Measurements from ENCODE around the gene GLCCI1.

GLCCI1 gene

DNA sequence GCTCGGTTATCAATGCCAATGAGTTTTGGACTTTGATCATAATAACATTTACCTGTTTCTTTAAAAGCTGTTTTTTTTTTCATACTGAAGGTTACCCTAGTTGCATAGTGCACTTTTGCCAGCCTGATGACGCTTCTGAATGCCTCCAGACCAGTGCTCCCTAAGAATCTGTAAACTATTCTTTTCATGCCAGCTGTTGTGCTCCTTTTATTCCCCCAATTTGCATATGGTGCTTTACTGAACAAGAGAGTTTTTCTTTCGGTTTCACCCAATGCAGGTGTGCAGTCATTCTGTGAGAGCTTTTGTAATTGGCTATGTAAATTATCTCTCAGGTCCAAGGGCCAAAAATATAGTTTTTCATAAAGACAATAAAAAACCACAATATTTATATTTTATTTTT, 48.1 kb upstream of the GLCCI1 start:
- Histone ChIP-seq H3K79me2 (ENCODE audit: insufficient read depth, low read length) (no peaks in the 10 kb centered on the region), H3F3A (ENCODE audit: insufficient read depth) (peaks cover 12% of the 10 kb centered on the region), H3K9me3 (ENCODE audit: insufficient read depth, low read length) (no peaks in the 10 kb centered on the region), H3K36me3 (ENCODE audit: low read length) (no peaks in the 10 kb centered on the region), H3K27ac (ENCODE audit: low read depth, low read length) (no peak overlapping the region), H3K4me2 (ENCODE audit: low read depth, low read length, poor library complexity, severe bottlenecking) (peak overlapping the region; percentile 44), H4K20me1 (ENCODE audit: low read depth, low read length) (no peaks in the 10 kb centered on the region), H3K27me3 (ENCODE audit: low read length) (no peaks in the 10 kb centered on the region), H3K4me3 (ENCODE audit: insufficient read depth, low read length, poor library complexity, severe bottlenecking) (peak overlapping the region; percentile 6), H3K9ac (ENCODE audit: low read length) (no peak overlapping the region), H3K9me2 (replicated peaks; ENCODE audit: insufficient read depth, low read length) (no peaks in the 10 kb centered on the region), H2AFZ (ENCODE audit: low read depth, low read length, severe bottlenecking) (no peak overlapping the region)
- no peak for TF ChIP-seq EZH2phosphoT487 (conservative IDR thresholded peaks at IDR 0.05; ENCODE audit: low read length)
- TF ChIP-seq, protein P1, sequence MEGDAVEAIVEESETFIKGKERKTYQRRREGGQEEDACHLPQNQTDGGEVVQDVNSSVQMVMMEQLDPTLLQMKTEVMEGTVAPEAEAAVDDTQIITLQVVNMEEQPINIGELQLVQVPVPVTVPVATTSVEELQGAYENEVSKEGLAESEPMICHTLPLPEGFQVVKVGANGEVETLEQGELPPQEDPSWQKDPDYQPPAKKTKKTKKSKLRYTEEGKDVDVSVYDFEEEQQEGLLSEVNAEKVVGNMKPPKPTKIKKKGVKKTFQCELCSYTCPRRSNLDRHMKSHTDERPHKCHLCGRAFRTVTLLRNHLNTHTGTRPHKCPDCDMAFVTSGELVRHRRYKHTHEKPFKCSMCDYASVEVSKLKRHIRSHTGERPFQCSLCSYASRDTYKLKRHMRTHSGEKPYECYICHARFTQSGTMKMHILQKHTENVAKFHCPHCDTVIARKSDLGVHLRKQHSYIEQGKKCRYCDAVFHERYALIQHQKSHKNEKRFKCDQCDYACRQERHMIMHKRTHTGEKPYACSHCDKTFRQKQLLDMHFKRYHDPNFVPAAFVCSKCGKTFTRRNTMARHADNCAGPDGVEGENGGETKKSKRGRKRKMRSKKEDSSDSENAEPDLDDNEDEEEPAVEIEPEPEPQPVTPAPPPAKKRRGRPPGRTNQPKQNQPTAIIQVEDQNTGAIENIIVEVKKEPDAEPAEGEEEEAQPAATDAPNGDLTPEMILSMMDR (IDR thresholded peaks at IDR 0.05; ENCODE audit: insufficient read depth, low read length, poor library complexity, severe bottlenecking), result no peak

DNA sequence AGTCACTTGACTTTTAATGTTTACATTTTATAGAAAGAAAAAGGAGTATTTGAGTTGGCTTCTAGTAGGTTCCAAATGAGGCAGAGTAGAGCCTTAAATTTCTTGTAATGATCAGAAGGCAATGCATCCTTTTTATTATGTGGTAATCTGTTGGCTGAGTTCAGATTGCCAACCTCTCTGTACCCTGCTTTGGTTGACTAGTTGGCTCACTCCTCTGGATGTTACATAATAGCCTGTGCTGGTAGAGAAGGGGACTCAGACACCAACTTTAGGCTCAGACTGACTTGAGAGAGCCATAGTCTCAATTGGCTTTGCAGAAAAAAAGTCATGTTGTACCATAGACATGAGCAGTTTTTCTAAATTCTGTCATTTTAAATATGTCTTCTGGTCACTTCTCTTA, 46.8 kb upstream of the GLCCI1 start:
- Histone ChIP-seq H3K9me3 (ENCODE audit: insufficient read depth, low read length) (no peaks in the 10 kb centered on the region), H3F3A (ENCODE audit: insufficient read depth) (peaks cover 12% of the 10 kb centered on the region), H3K27me3 (ENCODE audit: low read length) (no peaks in the 10 kb centered on the region), H3K79me2 (ENCODE audit: insufficient read depth, low read length) (no peaks in the 10 kb centered on the region), H3K4me3 (ENCODE audit: insufficient read depth, low read length, poor library complexity, severe bottlenecking) (no peak overlapping the region), H3K27ac (ENCODE audit: low read depth, low read length) (no peak overlapping the region), H3K9ac (ENCODE audit: low read length) (no peak overlapping the region), H4K20me1 (ENCODE audit: low read depth, low read length) (no peaks in the 10 kb centered on the region), H3K36me3 (ENCODE audit: low read length) (no peaks in the 10 kb centered on the region), H3K9me2 (replicated peaks; ENCODE audit: insufficient read depth, low read length) (no peaks in the 10 kb centered on the region), H3K4me2 (ENCODE audit: low read depth, low read length, poor library complexity, severe bottlenecking) (no peak overlapping the region), H2AFZ (ENCODE audit: low read depth, low read length, severe bottlenecking) (no peak overlapping the region)
- TF ChIP-seq EZH2phosphoT487 (conservative IDR thresholded peaks at IDR 0.05; ENCODE audit: low read length), result no peak
- TF ChIP-seq, protein P1 (IDR thresholded peaks at IDR 0.05; ENCODE audit: insufficient read depth, low read length, poor library complexity, severe bottlenecking), result no peak

DNA sequence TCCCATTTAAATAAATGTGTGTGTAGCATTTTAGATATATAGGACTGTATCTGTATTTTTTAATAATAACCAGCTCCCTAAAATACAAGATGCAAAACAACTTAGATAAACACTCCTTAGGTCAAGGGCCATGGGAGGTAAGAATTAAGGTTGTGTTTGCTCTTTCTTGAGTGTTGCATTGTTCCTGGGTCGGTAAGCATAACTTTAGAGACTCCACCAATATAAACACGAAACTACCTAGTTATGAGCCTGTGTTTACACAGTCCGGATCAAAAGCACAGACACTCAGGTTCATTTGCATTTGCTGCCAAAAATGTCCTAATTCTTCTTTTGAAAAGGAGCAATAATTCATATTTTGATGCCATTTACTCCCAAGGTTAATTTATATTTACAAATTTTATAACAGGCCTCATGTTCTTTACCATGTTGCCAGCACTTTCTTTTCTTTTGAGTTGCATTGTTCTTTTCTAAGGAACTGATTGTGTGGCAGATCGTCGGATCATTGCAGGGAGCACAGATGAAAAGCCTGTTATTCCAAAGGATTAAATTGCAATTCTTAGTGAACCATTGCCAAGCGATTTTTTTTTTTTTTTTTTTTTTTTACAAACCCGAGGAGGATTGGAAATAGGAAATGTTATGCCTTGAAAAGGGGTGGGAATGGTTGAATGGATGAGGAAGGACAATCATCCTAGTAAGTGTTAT, 45.8 kb upstream of the GLCCI1 start:
- TF ChIP-seq, protein P1 (IDR thresholded peaks at IDR 0.05; ENCODE audit: insufficient read depth, low read length, poor library complexity, severe bottlenecking), result no peak
- no peak for TF ChIP-seq EZH2phosphoT487 (conservative IDR thresholded peaks at IDR 0.05; ENCODE audit: low read length)
- Histone ChIP-seq H3K9me3 (ENCODE audit: insufficient read depth, low read length) (no peaks in the 10 kb centered on the region), H3K36me3 (ENCODE audit: low read length) (no peaks in the 10 kb centered on the region), H3K79me2 (ENCODE audit: insufficient read depth, low read length) (no peaks in the 10 kb centered on the region), H4K20me1 (ENCODE audit: low read depth, low read length) (no peaks in the 10 kb centered on the region), H3F3A (ENCODE audit: insufficient read depth) (peaks cover 12% of the 10 kb centered on the region), H3K4me3 (ENCODE audit: insufficient read depth, low read length, poor library complexity, severe bottlenecking) (no peak overlapping the region), H3K4me2 (ENCODE audit: low read depth, low read length, poor library complexity, severe bottlenecking) (no peak overlapping the region), H3K27me3 (ENCODE audit: low read length) (no peaks in the 10 kb centered on the region), H3K9me2 (replicated peaks; ENCODE audit: insufficient read depth, low read length) (no peaks in the 10 kb centered on the region), H3K27ac (ENCODE audit: low read depth, low read length) (no peak overlapping the region), H2AFZ (ENCODE audit: low read depth, low read length, severe bottlenecking) (no peak overlapping the region), H3K9ac (ENCODE audit: low read length) (no peak overlapping the region)
